HepG2 (cell line): ENCODE data around the gene GADD45B. TPM values are rescaled to one million over a fixed set of nuclear protein-coding genes. Genes with fewer than 3 reads are reported as not detected.

Source experiments
- ATAC-seq: fragments of 200-7000 bp; cut with Tn5 transposase; 3 replicates; pipeline ENCODE4 v1.9.1; 2020; ENCODE audit warnings: mild to moderate bottlenecking, moderate library complexity
- BruUV-seq: library from RNA; stranded (reverse); fragments of 400-500 nt; replicated peaks from 2 replicates; lab custom pipeline; 2021; lab: Mats Ljungman, UMichigan
- CTCF ChIA-PET: fragments of 300-600 bp; formaldehyde crosslinking; extraction: SDS; loops from one replicate; lab custom pipeline; 2021; ENCODE audit warnings: low total read pairs, inconsistent platforms, low intra/inter-chr PET ratio; lab: Yijun Ruan, JAX
- POLR2A ChIA-PET: fragments of 350-600 bp; sonication (Branson Sonifier 250); formaldehyde crosslinking; loops from one replicate; lab custom pipeline; 2020; ENCODE audit warnings: antibody characterized with exemption, inconsistent platforms; lab: Yijun Ruan, JAX
- DNase-seq: peaks from one replicate; pipeline ENCODE4 v3.0.0-alpha.2; 2015; ENCODE audit warnings: low spot score
- FAIRE-seq: peaks from 3 replicates; lab custom pipeline; 2011; peaks lifted over from hg19 to GRCh38; lab: Jason Lieb, UNC
- H2AFZ ChIP-seq: one replicate; pipeline ENCODE4 v1.6.1; 2011; ENCODE audit warnings: low read length, inconsistent platforms
- H3K27ac ChIP-seq: fragments of 300-600 bp; 3 replicates; pipeline ENCODE4 v1.8.0; 2011; ENCODE audit warnings: mixed run types, mild to moderate bottlenecking, mixed read lengths, low read length, inconsistent platforms; ENCODE audit not compliant: insufficient read depth; ENCODE audit errors: extremely low read length
- H3K27me3 ChIP-seq, 2 experiments: fragments of 200-600 bp in 1 of 2; 2 replicates in 1 of 2; 3 replicates in 1 of 2; pipeline versions ENCODE4 v1.6.0 to v1.8.0; 2011; ENCODE audit warnings: low read length in 2 of 2, mild to moderate bottlenecking in 2 of 2, moderate library complexity in 2 of 2, inconsistent platforms in 1 of 2; ENCODE audit not compliant: insufficient read depth in 2 of 2, control insufficient read depth in 1 of 2
- H3K36me3 ChIP-seq, 2 experiments: fragments of 200-600 bp in 1 of 2; replicated peaks in 1 of 2; 2 replicates in 1 of 2; 3 replicates in 1 of 2; pipeline versions ENCODE4 v1.5.1 to v1.8.0; 2011; ENCODE audit warnings: low read length in 2 of 2, inconsistent platforms in 1 of 2; ENCODE audit not compliant: insufficient read depth in 2 of 2, control insufficient read depth in 1 of 2
- H3K4me1 ChIP-seq: 2 replicates; pipeline ENCODE4 v1.5.1; 2012; ENCODE audit warnings: low read length, inconsistent platforms; ENCODE audit not compliant: insufficient read depth
- H3K4me2 ChIP-seq: 2 replicates; pipeline ENCODE4 v1.6.0; 2011; ENCODE audit warnings: low read depth, low read length, inconsistent platforms
- H3K4me3 ChIP-seq, 3 experiments: fragments of 200-600 bp in 1 of 3; sonication (generic), shearing (Covaris generic) in 1 of 3; replicated peaks in 1 of 3; 2 replicates each; pipeline ENCODE4 v1.5.1; 2011 to 2016; ENCODE audit warnings: low read length in 3 of 3, inconsistent platforms in 2 of 3, low read depth in 2 of 3, mild to moderate bottlenecking in 2 of 3, control low read depth in 1 of 3, mixed read lengths in 1 of 3; ENCODE audit not compliant: insufficient read depth in 1 of 3
- H3K79me2 ChIP-seq: one replicate; pipeline ENCODE4 v1.6.1; 2011; ENCODE audit warnings: low read length, inconsistent platforms; ENCODE audit not compliant: insufficient read depth
- H3K9ac ChIP-seq: 2 replicates; pipeline ENCODE4 v1.6.0; 2011; ENCODE audit warnings: mild to moderate bottlenecking, low read depth, low read length, inconsistent platforms; ENCODE audit not compliant: insufficient read depth
- H3K9me3 ChIP-seq: 2 replicates; pipeline ENCODE4 v1.5.1; 2012; ENCODE audit warnings: mild to moderate bottlenecking, low read length
- H4K20me1 ChIP-seq: 2 replicates; pipeline ENCODE4 v1.6.0; 2011; ENCODE audit warnings: inconsistent platforms, mild to moderate bottlenecking, low read length, moderate library complexity; ENCODE audit not compliant: insufficient read depth
- ARID5B ChIP-seq: IDR thresholded peaks from 2 replicates; pipeline ENCODE4 v1.4.0; 2020; ENCODE audit warnings: mild to moderate bottlenecking, missing genetic modification reagents
- GATAD1 ChIP-seq: IDR thresholded peaks from 2 replicates; pipeline ENCODE4 v1.6.1; 2016; ENCODE audit warnings: missing genetic modification reagents, missing compliant biosample characterization
- GFI1 ChIP-seq: sonication (generic); formaldehyde crosslinking; IDR thresholded peaks from 2 replicates; pipeline ENCODE4 v1.5.0; 2020; ENCODE audit warnings: missing genetic modification reagents, mild to moderate bottlenecking, borderline replicate concordance
- GPN1 ChIP-seq: sonication (generic); formaldehyde crosslinking; IDR thresholded peaks from 2 replicates; pipeline ENCODE4 v1.5.1; 2020; ENCODE audit warnings: missing genetic modification reagents, borderline replicate concordance
- HNRNPL ChIP-seq: fragments of 200-400 bp; formaldehyde crosslinking; IDR thresholded peaks from 2 replicates; pipeline ENCODE4 v1.6.1; 2017; ENCODE audit warnings: mild to moderate bottlenecking, low read depth, low read length
- MED1 ChIP-seq: sonication (generic); formaldehyde crosslinking; IDR thresholded peaks from 2 replicates; pipeline ENCODE4 v1.4.0; 2020; ENCODE audit warnings: missing genetic modification reagents
- TRAFD1 ChIP-seq: sonication (generic); formaldehyde crosslinking; IDR thresholded peaks from 2 replicates; pipeline ENCODE4 v1.5.1; 2020; ENCODE audit warnings: missing genetic modification reagents, mild to moderate bottlenecking, borderline replicate concordance
- ZBTB26 ChIP-seq: IDR thresholded peaks from 2 replicates; pipeline ENCODE4 v1.6.1; 2016; ENCODE audit warnings: missing compliant biosample characterization, missing genetic modification reagents, borderline replicate concordance
- ZBTB43 ChIP-seq: sonication (generic); formaldehyde crosslinking; conservative IDR thresholded peaks from 2 replicates; pipeline ENCODE4 v1.4.0; 2020; ENCODE audit warnings: missing genetic modification reagents
- ZBTB7A ChIP-seq: sonication (generic); formaldehyde crosslinking; IDR thresholded peaks from 2 replicates; pipeline ENCODE4 v1.8.0; 2022; ENCODE audit warnings: mild to moderate bottlenecking, missing genetic modification reagents
- ZFP90 ChIP-seq: sonication (generic); formaldehyde crosslinking; IDR thresholded peaks from 2 replicates; pipeline ENCODE4 v1.8.0; 2022; ENCODE audit warnings: missing genetic modification reagents, mild to moderate bottlenecking, inconsistent platforms, borderline replicate concordance
- ZNF382 ChIP-seq: sonication (generic); formaldehyde crosslinking; IDR thresholded peaks from 2 replicates; pipeline ENCODE4 v1.5.0; 2020; ENCODE audit warnings: missing genetic modification reagents, mild to moderate bottlenecking, borderline replicate concordance
- ZNF558 ChIP-seq: sonication (generic); formaldehyde crosslinking; IDR thresholded peaks from 2 replicates; pipeline ENCODE4 v1.9.0; 2022; ENCODE audit warnings: mild to moderate bottlenecking, missing genetic modification reagents, borderline replicate concordance
- ZNF576 ChIP-seq: sonication (generic); formaldehyde crosslinking; IDR thresholded peaks from 2 replicates; pipeline ENCODE4 v1.4.0; 2020; ENCODE audit warnings: mild to moderate bottlenecking, missing genetic modification reagents
- WGBS: methylation state at CpG from one replicate; pipeline ENCODE4 v1.1.6; 2017; ENCODE audit warnings: low lambda C conversion rate; 5-methylcytosine and 5-hydroxymethylcytosine counted together
- in situ Hi-C: cut with HindIII; loops from 2 replicates; pipeline ENCODE4 v1.10.0; 2017; ENCODE audit warnings: low pct_unique_long_range_greater_than_20kb; ENCODE audit not compliant: extremely low pct_ligation_motif_present
- intact Hi-C: fragments of 100-400 bp; cut with micrococcal nuclease; formaldehyde crosslinking; loops from one replicate; pipeline ENCODE4 v1.10.0; 2022; ENCODE audit not compliant: unreplicated experiment
- polyA plus RNA-seq, 8 experiments: library from polyadenylated mRNA; depleted of rRNA in 3 of 8; stranded (reverse) in 7 of 8; unstranded in 1 of 8; fragments of >200 nt; fragmentation: Illumina TruSeq in 4 of 8; extraction: Trizol in 4 of 8; gene quantifications; 2 replicates each; pipeline versions ENCODE4 v1.2.1 to v1.2.3, GENCODE V29; 2011 to 2016; ENCODE audit warnings: low read depth in 4 of 8, missing spikeins in 1 of 8, mixed read lengths in 1 of 8; ENCODE audit not compliant: insufficient read depth in 1 of 8
- total RNA-seq, 5 experiments: library from RNA; depleted of rRNA; stranded (reverse); fragments of >200 nt; fragmentation: Illumina TruSeq; extraction: Trizol; gene quantifications; 2 replicates each; pipeline ENCODE4 v1.2.3, GENCODE V29; 2016; ENCODE audit warnings: low read depth in 1 of 5

Gene GADD45B
- total and polyA plus RNA-seq, 2 of the 13 experiments (the other 11 are each of a cell fraction or from before 2014, with no cell fraction given) = 4.6 to 34.1 TPM

GRCh38 chr19:2455851-2456570, 19.9 kb upstream of the GADD45B start:
- FAIRE-seq (no peak), ATAC-seq (no peak), DNase-seq (no peak)
- CTCF ChIA-PET = no interaction called here
- peak overlapping the region; percentile 84 to 95 (median 85) for H3K4me3 ChIP-seq
- H2AFZ ChIP-seq = no peak overlapping the region
- H3K27ac ChIP-seq = peak overlapping the region; percentile 64
- peaks cover 47% of the 10 kb centered on the region for H3K79me2 ChIP-seq
- H3K36me3 ChIP-seq = peaks cover 1 to 13% of the 10 kb centered on the region in 2 experiments; a peak in 1 of 5 replicates
- peak overlapping the region; percentile 87 for H3K4me2 ChIP-seq
- 3% methylated on average over 6 of the region's 62 CpGs for WGBS
- H3K9me3 ChIP-seq = no peaks in the 10 kb centered on the region
- no TSS peak for BruUV-seq
- POLR2A ChIA-PET = interaction anchor here (1.0 to 3.5 kb wide), 8 partner anchors 20 to 155 kb away, joined by 3 to 49 read pairs (median 6); partner anchors contain the start of genes GADD45B and TIMM13
- in situ Hi-C loops (no loop called here), intact Hi-C loops (no loop called here)
- peak overlapping the region; percentile 95 for H3K9ac ChIP-seq
- H3K4me1 ChIP-seq = peaks cover 49% of the 10 kb centered on the region
- no peaks in the 10 kb centered on the region for H3K27me3 ChIP-seq
- H4K20me1 ChIP-seq = 0 out of 2 replicates have a peak, but pooled peaks cover 9% of the 10 kb centered on the region
- TF ChIP-seq HNRNPL (no peak), ARID5B (CRISPR knock-in tag) (no peak), MED1 (0 out of 2 replicates have a peak, but pooled peaks have one; percentile 11), GPN1 (CRISPR knock-in tag) (no peak), ZNF382 (CRISPR knock-in tag) (no peak), ZNF576 (CRISPR knock-in tag) (no peak), ZBTB43 (no peak), GFI1 (CRISPR knock-in tag) (no peak), ZBTB26 (CRISPR knock-in tag) (no peak), TRAFD1 (CRISPR knock-in tag) (no peak), ZNF558 (CRISPR knock-in tag) (0 out of 2 replicates have a peak, but pooled peaks have one; percentile 16), ZFP90 (CRISPR knock-in tag) (0 out of 2 replicates have a peak, but pooled peaks have one; percentile 45), GATAD1 (CRISPR knock-in tag) (no peak), ZBTB7A (CRISPR knock-in tag) (0 out of 2 replicates have a peak, but pooled peaks have one; percentile 31)
